ENCODE measurements around the gene MYL3.

MYL3 gene

GRCh38 chr3:46883054-46883829 lies 20.0 kb upstream of the MYL3 start:
- DNase-seq (ENCODE audit: low read depth in 3 of 3): no peak

DNA sequence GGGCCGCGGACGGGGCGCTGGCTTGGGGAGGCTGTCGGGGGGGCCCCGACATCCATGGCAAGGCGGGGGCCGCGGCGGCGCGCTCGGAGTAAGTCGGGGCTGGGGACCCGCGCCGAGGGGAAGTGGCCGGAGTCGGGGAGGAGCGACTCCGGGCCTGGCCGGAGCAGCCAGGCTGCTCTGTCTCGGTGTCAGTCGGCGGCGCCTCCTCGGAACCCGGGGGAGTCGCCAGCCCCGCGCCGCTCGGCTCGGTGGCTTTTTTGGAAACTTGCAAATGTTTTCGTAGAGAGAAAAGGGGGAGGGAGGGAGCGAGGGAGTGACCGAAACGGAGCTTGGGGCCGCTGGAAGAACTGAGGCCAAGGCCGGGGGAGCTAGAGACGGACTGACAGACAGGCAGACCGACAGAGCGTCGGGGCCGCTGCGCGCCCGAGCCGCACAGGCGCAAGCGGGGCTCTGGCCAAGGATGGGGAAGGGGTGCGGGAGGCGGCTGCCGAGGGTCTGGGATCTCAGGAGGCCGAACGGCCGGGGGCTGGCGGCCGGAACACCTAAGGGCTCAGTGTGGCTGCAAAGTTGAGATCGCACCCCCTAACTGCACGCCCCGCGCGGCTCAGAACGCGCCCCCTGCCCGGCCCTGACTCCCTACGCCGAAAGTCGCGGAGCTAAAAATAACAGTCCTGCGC lies 19.3 kb upstream of the MYL3 start:
- no peak for DNase-seq (ENCODE audit: low read depth in 3 of 3)

DNA sequence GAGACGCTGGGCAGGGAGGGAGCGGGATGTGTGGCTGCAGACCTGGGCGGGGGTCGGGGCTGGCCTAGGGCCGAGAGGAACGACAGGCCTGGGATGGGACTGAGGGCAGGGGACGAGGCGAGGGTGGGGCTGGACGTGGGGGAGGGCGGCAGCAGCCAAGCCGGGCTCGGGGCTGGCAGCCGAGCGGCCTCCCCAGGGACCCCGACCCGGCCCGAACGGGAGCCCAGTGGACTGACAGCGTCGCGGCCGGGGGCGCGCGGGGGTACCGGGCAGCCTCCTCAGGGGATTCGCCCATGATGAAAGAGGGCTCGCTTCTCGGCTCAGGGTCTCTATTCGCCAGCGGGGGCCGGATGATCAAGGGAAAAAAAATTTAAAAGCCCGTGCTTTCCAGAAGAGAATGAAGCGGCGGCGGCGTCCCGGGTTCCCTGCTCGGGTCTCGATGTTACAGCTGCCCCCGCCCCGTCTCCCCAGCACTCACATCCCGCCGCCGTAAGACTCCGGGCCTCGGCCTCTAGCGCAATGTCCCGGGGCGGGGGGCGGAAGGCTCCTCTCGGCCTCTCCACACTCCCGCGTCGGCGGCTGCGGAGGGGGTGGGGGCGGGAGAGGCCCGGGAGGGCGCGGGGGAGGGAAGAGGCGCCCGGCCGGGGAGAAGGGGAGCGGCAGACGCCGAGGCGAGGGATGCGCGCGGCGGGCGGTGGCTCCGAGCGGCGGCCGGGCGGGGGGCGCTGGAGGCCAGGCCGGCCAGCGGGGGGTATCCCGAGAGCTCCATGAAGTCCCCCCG lies 18.5 kb upstream of the MYL3 start:
- DNase-seq (ENCODE audit: low read depth in 3 of 3): no peak

DNA sequence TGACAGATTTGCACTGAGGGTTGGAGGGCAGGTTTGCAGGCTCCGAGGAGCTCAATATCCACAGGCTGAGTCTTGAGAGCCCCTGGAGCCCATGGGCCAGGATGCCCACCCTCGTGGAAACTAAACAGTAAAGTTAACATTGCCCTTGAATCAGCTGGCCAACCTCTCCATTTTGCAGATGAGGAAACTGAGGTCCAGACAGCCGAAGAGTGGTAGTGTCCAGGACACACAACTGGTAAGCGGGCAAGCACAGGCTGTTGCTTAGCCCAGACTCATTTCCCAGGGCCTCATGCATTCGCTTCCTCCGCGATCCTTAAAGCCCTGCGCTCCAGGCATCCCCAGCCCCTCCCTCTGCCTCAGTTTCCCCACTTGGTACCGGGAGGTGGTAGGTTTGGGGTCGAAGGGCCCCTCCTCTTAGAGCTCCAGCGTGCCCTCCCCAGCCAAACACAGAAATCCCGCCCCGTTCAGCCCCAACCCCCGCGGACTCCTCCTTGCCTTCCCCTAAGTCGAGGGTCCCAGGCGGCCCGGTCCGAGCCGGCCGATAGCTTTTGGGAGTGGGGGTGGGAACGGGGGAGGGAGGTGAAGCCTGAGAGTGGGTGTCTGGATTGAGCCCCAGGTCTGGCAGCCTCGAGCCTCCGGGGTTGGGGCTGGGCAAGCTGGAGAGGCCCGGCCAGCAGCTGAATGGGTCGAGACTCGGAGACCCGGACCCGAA lies 17.8 kb upstream of the MYL3 start:
- DNase-seq (ENCODE audit: low read depth in 3 of 3): no peak

DNA sequence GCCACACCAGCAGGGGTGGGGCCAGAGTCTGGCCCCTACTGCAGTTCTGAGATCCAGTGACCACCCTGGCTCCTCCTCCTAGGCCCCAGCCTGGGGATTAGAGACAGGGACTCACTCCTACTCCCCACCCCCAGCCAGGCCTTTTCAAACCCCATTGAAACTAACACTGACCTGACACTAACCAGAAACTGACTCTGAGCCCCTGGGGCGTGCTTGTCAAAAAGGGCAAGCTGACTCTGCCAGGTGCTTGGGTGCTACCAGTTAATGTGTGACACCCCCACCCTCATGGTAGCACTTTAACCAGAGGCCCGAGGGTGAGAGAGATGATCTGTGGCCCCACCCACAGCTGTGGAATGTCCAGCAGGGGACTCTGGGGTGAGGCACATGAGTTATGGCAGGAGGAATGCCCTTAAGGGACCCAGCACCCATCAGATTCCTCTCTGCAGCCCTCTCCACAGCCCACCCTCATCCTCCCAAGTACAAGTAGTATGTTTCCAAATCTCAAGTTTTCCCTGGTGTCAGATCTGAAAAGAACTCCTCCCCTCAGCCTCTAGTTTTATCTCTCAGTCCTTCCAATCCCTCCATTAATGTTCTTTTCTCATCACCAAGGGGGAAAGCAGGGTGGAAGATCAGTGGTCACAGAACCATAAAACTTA lies 15.7 kb upstream of the MYL3 start:
- DNase-seq (ENCODE audit: low read depth in 3 of 3): no peak

GRCh38 chr3:46877406-46878125 lies 14.3 kb upstream of the MYL3 start, which contains the start of gene PTH1R:
TSS of gene PTH1R (plus strand) at chr3:46877721. CDS start at chr3:46883560, 5,839 bp downstream.
- DNase-seq (ENCODE audit: low read depth in 3 of 3): no peak

DNA sequence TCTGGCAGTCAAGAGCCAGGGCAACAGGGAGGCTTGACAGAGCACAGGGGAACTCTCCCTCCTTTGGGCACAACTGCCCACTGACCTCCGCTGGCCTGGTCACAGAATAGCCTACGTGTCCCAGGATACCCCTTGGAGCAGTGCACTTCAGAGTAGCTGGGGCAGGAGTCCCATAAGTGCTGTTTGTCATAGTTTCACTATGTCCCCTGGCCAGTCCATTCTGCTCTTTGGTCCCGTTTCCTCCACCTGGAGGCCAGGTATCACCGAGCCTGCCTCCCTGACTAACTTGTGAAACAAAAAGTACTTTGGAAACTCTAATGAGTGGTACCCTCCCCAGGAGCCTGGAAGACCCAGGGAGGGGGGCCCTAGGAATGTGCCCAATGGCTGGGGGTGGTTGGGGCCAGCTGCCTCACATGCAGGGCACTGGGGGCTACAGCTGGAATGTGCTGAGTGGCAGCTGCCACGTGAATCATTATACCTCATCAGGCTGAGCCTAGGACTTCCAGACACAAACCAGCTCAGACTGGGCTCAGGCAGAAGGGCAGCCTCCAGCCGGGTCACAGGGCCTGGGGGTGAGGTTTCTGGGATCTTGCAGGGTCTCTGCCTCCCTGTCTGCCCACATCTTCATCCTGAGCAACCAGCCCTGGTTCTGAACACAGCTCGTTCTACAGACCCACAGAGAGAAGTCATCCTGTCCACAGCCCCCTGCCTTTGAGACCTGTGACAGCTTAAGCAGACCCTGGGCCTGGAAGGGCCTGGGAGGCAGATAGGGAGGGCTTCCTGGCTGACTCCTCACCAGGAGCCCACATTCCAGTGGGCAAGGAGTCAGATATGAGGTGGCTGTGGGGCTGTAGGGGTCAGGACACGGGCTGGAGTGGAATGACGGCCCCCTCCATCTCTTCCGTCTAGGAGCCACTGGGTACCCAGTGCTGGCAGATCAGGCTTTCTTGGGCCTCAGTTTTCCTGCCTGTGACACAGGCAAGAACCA lies 13.4 kb upstream of the MYL3 start:
- no peak for DNase-seq (ENCODE audit: low read depth in 3 of 3)

DNA sequence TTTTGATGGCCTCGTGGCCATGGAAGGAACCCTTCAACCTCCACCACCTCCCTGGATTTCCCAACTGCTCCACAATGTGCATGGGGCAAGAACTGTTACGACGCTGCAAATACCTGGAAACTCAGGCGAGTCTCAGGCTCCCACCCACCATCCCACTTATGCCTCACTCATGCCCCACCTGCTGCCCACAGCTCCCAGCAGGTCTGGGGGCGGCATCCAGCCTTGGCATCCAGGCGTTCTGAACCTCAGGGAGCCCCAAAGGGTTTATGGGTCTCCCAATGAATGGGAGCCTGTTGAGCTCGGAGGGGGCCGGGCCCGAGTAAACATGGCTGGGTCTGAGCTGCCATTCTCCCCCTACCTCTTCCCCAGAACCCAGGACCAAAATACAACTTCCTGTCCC lies 12.3 kb upstream of the MYL3 start:
- no peak for DNase-seq (ENCODE audit: low read depth in 3 of 3)

DNA sequence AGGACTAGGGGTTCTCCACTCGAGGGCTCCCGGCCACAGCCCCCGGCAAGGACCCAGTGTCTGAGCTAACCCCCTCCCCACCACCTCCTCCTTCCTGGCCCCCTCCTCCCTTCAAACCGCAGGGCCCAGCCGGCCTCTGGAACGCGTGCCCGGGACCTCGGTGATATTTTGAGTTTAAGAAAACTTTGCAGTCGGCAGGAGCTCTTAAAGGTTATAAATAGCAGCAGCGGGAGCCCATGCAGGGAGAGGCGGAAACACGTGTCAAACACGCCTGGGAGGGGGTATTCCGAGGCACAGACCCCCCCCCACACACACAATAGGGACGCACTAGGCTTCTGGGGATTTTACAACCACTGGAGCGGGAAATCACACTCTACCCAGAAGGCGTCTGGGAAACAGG lies 11.2 kb upstream of the MYL3 start:
- no peak for DNase-seq (ENCODE audit: low read depth in 3 of 3)

- DNase-seq (ENCODE audit: low read depth in 3 of 3): no peak
Measured at GRCh38 chr3:46873521-46873920, 10.3 kb upstream of the MYL3 start.

GRCh38 chr3:46871222-46871621 lies 8.0 kb upstream of the MYL3 start:
- DNase-seq (ENCODE audit: low read depth in 3 of 3): no peak

DNA sequence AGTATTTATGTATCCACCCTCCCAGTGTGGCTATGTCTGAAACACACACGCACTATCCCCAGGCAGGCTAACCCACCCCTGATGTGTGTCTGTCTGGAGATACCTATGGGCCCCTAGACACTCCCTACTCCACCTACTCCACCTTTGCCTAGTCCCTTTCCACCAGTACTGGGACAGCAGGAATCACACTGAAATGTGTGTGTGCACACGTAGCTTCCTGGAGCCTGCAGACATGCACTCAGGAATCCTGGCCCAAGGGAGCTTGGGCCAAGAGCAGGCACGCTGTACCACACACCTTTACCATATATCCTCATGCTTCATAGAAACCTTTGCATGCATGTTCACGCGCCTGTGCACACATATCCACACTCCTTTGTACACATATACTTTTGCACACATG lies 7.4 kb upstream of the MYL3 start:
- no peak for DNase-seq (ENCODE audit: low read depth in 3 of 3)

DNA sequence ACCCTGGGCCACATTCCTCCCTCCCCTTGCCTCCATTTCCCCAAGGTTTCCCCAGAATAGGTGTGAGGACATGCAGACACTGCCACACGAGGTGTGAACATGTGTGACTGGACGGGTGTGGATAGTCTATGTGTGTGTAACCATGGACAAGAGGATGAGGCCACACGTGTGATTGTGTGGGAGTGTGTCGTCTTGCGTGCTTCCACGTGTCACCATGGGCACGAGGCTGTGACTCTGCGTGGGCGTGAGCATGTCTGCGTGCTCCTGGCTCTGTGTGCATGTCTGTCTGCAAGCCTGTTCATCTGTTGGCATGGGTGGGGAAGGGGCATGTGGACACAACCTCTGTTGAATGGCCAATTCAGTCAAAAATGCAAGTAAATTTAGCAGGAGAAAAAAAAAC lies 6.2 kb upstream of the MYL3 start:
- no peak for DNase-seq (ENCODE audit: low read depth in 3 of 3)

DNA sequence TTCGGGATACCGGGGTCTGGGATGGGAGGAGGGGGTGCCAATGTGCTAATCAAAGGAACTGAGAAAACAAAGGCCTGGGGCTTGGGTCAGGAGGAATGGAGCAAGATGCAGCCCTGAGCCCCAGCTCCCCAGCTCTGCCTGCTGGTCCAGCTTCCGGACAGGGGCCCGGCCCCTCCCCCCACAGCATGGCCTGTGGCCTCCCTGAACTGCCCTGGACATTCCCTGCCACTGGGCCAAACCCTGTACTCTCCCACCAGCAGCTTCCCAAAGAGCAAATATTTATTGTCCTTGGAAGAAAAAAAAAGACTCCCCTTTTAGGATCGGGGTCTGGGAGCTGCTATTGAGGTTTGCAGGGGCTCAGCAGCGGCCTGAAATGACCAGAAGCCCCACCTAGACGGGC lies 5.7 kb upstream of the MYL3 start:
- DNase-seq (ENCODE audit: low read depth in 3 of 3): no peak

DNA sequence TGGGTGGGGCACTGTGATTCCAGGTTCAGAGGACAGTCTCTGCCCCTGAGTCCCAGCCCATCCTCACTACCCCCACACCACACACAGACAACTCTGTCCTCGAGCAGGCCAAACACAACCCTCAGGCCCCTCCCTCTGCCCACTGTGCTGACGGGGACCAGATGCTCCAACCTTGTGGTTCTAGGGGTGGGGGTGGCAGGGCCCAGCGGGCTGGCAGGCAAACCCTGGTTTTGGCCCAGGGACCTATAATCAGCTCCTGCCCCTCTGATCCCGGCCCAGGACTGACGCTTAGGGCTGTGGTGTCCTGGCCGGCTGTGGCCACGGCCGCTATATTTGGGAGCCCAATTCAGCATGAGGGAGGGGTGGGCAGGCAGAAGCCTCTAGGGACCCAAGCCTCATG lies 5.0 kb upstream of the MYL3 start:
- no peak for DNase-seq (ENCODE audit: low read depth in 3 of 3)

GRCh38 chr3:46867550-46867898 lies 4.3 kb upstream of the MYL3 start:
- DNase-seq (ENCODE audit: low read depth in 3 of 3): no peak

- DNase-seq (ENCODE audit: low read depth in 3 of 3): peak; percentile 43 to 86 (median 79)
Measured at GRCh38 chr3:46866720-46867549, 3.7 kb upstream of the MYL3 start.

- DNase-seq (ENCODE audit: low read depth in 3 of 3): no peak
Measured at GRCh38 chr3:46866032-46866595, 2.9 kb upstream of the MYL3 start.
